ENCODE results near the gene RSL24D1.

Gene RSL24D1

GRCh38 chr15:55196458-55197361 is at the start of gene RSL24D1:
Gene RSL24D1 (minus strand): TSS chr15:55196941. CDS start chr15:55196890, 51 bp downstream.
- peak; percentile 93 for DNase-seq

DNA sequence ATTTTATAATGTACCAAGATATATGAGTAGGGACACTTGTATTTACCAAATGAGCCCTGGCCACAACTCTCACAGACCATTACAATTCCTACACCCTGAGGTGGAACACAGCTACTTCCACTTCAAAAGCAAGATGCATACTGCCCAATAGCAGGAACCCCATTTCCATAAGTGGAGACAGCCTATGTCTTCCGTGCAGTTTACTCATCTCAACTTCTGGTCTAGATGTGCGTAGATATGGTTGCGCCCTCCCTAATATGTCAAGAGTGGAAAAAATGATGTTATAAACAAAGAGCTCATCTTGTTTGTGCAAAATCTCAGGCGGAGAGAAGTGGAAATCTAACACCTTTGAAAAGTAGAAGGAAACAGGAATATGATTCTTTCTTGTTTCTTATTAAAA is 48.3 kb upstream of the RSL24D1 start:
- no peak for DNase-seq

- no peak for DNase-seq
Observed at GRCh38 chr15:55241891-55242290, 45.1 kb upstream of the RSL24D1 start.

GRCh38 chr15:55241186-55241585 is 44.4 kb upstream of the RSL24D1 start:
- DNase-seq: no peak

DNA sequence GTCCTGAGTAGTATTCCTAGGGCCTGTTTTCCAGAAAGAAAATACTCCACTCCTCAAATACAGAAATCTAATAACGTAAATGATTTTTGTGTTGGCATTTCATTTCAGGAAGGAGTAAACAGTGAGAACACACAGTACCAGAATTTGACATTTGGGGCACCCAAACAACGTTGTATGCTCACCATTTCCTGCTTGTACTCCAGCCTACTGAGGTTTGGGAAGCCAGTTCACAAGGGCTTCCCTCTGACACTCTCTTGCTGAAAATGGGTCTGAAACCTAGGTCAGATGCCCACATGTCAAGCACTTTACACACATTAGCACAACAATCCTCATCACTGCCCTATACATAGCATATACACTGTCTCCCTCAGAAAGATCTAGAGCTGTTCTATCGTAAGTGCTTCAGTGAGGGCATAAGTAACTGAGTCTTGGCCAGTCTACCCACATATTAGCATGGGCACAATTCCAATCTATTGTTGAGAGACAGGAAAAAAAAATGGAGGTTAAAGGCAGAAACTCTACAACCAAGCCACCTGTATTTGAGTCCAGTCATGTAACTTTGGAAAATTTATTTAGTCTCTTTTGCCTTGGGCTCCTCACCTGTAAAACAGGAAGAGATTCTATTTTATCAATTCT is 43.5 kb upstream of the RSL24D1 start:
- DNase-seq: no peak

DNA sequence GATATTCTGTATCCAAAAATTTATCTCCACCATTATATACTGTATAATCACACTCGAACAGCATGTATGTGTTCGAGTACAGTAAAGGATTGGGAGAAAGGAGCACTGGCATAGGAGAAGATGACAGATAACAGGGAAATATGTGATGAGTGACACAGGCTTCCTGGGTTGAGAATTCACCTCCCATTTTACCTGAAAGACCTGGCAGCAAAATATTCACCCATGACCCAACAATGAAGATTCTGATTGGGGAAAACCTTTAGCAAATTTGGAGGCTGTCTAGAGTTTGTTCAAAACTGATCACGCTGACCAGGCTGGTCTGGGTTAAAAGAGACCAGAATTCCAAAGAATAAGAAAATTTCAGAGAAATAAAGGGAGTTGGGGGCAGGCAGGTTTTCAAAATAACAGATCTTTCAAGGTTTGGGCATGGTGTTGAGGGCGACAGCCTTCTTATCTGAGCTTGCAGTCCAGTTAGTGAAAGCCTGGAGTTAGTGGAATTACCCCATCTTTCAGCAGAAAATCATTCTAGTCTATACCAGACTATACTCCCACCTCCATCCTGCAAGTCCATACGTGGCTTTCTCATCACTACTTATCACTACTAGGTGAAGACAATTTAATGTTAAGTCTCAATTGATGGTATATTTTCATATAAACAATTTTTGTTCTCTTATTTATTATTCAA is 42.8 kb upstream of the RSL24D1 start:
- DNase-seq: no peak

DNA sequence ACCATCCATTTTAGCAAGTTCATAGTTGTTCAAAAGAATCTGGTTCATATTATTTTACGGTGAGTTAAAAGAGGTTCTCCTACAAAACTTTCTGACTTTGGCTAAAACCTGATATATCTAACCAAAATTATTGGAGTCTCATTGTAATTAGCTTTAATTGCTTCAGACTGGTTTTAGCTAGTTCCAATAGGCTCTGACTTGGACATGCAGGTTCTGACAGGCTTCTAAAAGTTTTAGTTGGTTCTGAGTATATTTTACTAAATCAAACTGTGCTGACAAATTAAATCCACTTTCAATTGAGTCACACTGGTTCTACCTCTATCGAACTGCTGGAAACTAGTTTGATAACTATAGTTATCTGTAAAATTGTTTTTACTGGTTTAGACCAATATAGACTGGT is 42.1 kb upstream of the RSL24D1 start:
- no peak for DNase-seq

DNA sequence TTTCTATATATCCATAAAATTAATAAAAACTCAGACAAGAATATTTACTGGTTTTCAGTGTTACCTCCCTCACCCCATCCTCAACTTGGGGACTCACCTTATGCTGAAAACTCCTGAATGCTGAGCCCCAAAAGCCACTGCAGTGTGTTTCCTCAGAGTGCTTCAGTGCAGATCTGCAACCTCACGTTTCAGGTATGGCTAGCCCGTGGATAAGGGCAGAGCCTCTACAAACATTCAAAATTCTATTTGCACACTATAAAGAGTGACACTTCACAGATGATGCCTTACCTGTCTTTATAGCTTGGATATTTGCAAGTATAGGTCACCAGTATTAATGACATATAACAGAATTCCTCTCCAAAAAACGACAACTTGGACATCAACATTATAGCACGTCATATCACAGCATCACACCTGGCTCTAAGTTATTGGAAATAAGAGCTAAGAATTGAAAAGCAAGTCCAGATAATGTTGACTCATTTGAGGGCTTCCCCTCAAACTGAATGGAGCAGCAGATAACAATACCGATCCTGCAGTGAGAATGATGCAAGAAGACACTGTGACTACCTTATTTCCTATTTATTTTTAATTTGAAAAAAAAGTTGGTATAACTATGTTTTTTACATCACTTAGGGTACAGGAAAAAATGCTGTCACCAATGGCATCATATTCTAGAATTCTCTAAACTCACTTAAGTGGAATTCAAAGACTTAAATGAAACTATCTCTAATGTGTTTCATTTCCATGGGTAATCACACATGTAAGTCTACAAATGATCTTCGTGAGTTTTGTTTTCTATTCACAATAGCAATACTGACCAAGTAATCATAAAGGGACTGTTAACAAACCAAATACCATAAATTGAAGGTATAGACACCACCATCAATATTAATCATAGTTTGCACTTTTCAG is 40.7 kb upstream of the RSL24D1 start:
- no peak for DNase-seq

GRCh38 chr15:55235546-55236036 is 38.9 kb upstream of the RSL24D1 start:
- no peak for DNase-seq

DNA sequence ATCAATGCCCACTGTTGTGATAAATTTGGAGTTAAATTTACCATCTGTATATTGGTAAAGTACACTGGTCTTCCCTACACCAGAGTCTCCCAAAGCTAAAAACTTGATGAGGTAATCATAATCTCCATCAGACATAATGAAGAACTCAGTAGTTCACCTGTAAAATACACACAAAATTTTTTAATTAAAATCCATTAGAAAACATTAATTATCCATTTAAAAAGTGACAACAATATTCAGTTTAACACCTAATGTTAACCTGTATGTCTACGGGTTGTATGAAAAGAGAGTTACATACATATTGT is 38.0 kb upstream of the RSL24D1 start:
- DNase-seq: no peak

DNA sequence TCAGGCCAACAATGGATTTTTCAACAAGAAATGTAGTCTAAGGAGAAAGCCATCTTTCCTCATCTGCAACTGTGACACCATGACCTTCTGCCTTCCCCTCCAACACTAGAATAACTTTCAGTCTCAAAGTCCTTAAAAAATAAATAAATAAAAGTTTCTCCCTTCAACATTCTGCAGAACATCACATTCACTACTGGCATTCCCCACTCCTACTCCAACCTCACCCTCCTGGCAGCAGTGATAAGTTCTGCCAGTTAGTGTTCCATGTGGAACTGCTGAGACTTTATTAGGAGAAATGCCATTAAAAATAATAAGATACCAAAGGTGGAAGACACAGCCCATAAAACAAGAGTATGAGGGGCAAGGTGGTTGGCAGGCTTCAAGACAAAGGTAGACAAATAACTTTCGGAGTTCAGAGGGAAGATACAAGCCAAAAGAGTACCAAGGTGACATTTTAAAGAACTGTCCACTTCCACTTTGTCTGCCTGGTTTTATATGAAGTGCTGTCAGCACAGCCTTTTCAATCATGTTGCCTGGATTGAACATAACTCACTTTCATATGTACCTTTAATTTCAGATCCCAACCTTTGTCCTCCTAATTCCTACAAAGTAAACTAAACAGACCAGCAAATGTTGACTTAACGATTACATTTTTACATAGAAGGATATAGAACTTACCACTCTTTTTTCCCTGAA is 37.5 kb upstream of the RSL24D1 start:
- no peak for DNase-seq

DNA sequence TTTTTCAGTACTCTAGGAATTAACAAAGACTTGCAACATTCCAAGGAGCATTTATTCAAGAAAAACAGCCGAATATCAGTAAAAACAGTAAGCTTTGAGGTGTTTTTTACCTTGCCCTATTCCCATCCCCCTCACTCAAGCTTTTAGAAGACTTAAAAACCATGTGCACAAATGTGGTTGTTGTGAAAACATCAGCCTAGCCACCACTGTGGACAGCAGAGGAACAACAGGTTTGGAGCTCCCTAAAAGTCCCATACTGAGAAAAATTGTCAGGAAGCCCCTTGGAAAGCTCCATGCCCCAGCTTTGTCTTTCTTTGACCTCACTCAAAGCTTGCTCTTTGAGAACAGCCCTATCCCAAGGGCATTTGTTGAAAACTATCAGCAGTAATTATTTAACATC is 34.7 kb upstream of the RSL24D1 start:
- no peak for DNase-seq

DNA sequence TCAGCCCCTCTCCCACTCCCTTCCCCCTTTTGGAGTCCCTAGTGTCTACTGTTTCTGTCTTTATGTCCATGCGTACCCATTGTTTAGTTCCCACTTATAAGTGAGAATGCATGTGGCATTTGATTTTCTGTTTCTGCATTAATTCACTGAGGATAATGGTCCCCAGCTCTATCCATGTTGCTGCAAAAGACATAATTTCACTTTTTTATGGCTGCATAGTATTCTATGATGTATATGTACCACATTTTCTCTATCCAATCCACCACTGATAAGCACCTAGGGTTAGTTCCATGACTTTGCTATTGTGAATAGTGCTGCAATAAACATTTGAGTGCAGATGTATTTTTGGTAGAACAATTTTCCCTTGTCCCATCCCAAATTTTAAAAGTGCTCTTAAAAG is 34.2 kb upstream of the RSL24D1 start:
- DNase-seq: no peak

GRCh38 chr15:55230051-55230670 is 33.4 kb upstream of the RSL24D1 start:
- no peak for DNase-seq

GRCh38 chr15:55226127-55226526 is 29.4 kb upstream of the RSL24D1 start:
- no peak for DNase-seq

- no peak for DNase-seq
Observed at GRCh38 chr15:55224892-55225291, 28.2 kb upstream of the RSL24D1 start.

DNA sequence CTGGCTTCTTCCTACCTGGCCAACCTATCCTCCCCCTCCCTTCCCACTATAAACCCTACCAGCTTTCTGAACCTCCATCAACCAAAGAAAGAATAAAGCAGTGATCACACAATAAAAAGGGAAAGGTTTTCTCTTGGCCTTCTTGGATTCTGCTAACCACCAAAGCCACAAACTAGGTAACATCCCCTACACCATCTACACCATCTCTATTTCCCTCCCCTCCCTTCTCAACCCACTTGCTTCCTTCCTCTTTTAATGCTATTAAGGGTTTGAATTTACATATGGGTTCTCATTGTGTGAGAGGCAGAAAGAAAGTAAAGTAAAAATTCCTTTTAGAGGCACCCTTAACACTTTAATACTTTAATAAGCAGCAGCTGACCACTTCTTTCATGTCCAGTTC is 25.8 kb upstream of the RSL24D1 start:
- no peak for DNase-seq

DNA sequence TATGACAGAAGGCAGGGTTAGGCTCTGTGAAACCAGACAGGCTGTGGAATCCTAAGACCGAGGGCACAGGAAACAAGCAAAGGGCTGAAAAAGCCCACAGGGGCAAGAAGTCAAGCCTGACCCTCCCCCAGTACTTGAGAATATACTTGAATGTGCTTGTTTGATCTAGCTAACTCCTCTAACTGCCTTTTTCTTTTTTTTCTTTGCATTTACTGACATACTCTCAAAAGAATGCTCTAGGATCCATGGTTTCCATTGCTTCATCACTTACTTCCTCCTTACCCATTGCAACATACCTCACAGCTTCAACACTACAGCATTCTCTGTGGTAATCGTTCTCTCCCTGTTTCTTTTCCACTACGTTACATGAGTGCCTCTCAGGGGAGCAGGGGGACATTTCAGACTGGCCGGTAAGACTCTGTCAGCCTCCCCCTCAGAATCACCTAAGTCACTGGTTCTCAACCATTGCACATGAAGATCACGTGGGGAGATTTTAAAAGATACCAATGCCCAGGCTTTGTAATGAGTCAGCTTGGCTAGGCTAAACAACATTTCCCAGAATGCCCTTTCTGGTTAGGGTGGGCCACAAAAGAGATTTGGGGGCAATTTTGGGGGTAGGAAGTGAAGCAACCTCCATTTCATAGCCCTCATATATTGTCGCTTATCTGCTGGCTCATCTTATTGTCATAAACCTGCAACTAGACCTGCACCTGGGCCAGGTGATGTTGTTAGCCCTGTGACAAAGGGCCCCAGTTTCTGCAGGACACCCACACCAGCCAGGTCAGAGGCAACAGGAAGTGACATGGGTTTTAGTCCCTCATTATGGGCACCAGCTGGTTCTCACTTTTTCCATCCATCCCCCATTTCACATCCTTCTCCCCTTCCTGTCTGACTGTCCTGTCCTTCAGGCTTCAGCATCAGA is 24.6 kb upstream of the RSL24D1 start:
- no peak for DNase-seq

DNA sequence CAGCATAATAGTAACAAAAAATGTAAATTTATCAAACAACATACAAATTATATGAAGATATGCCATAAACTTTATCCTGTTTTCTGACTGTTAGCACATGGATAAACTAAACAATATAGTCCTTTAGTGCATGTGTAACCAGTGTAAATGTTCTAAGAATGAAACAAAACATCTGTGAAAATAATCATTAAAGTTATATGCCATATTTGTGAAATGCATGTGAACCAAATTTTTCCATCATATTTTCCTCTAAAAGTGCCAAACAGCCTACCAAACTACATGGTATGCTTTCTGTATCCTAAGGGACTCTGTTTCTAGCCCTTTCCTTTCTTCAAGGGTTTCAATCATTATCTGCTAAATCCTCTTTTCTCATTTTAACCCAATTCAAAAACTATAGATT is 23.9 kb upstream of the RSL24D1 start:
- no peak for DNase-seq

- no peak for DNase-seq
Observed at GRCh38 chr15:55218056-55218455, 21.3 kb upstream of the RSL24D1 start.

GRCh38 chr15:55204464-55204863 is 7.7 kb upstream of the RSL24D1 start:
- DNase-seq: no peak
